Heart right ventricle (tissue), 16 donors: ENCODE measurements around the gene RNF115. TPM values are rescaled to one million over a fixed set of nuclear protein-coding genes. Genes with fewer than 3 reads are reported as not detected.

Experiments
- ATAC-seq, 8 donors: fragments of 200-7000 bp; cut with Tn5 transposase; one replicate each; pipeline ENCODE4 v1.9.1; 2020; ENCODE audit warnings: mild to moderate bottlenecking in 8 of 8, moderate library complexity in 8 of 8, moderate number of reproducible peaks in 1 of 8
- DNase-seq, 2 donors: peaks; one replicate each; pipeline ENCODE4 v3.0.0-alpha.2; 2020
- H3K27ac ChIP-seq, 10 donors: fragments of 200-600 bp; sonication (generic) in 2 of 10; one replicate each; pipeline versions ENCODE4 v1.5.0 to v1.8.0; 2020 to 2022; ENCODE audit warnings: mild to moderate bottlenecking in 3 of 10
- H3K27me3 ChIP-seq, 7 donors: fragments of 200-600 bp; one replicate each; pipeline ENCODE4 v1.8.0; 2021 to 2022; ENCODE audit warnings: mild to moderate bottlenecking in 2 of 7
- H3K36me3 ChIP-seq, 9 donors: fragments of 200-600 bp; sonication (generic) in 1 of 9; one replicate each; pipeline versions ENCODE4 v1.5.0 to v1.8.0; 2020 to 2022; ENCODE audit warnings: mild to moderate bottlenecking in 2 of 9
- H3K4me1 ChIP-seq, 9 donors: fragments of 200-600 bp; sonication (generic) in 1 of 9; one replicate each; pipeline versions ENCODE4 v1.5.0 to v1.8.0; 2020 to 2022; ENCODE audit warnings: mild to moderate bottlenecking in 4 of 9
- H3K4me3 ChIP-seq, 10 donors: fragments of 200-600 bp; sonication (generic) in 2 of 10; one replicate each; pipeline versions ENCODE4 v1.5.0 to v1.8.0; 2020 to 2022; ENCODE audit warnings: mild to moderate bottlenecking in 7 of 10, moderate library complexity in 2 of 10
- H3K9me3 ChIP-seq, 11 donors: fragments of 200-600 bp in 10 of 11; sonication (generic) in 2 of 11; one replicate each; pipeline versions ENCODE4 v1.5.0 to v1.8.0; 2013 to 2022; ENCODE audit warnings: mild to moderate bottlenecking in 2 of 11, control low read depth in 1 of 11, moderate library complexity in 1 of 11
- WGBS, 2 donors: extraction: QIAGEN DNeasy Blood & Tissue Kit; methylation state at CpG; one replicate each; pipeline ENCODE4 v1.1.7; 2013; ENCODE audit warnings: inconsistent platforms in 1 of 2; 5-methylcytosine and 5-hydroxymethylcytosine counted together
- intact Hi-C, 10 donors: fragments of 100-400 bp; cut with DNase I; formaldehyde crosslinking; loops; one replicate each; pipeline versions ENCODE4 v1.11.1 to v1.14.2; 2022
- polyA plus RNA-seq, 2 donors: library from polyadenylated mRNA; stranded (reverse); fragments of 200-250 nt; gene quantifications; one replicate each; pipeline ENCODE4 v1.2.3, GENCODE V29; 2013
- total RNA-seq, 10 donors: library from RNA; stranded (reverse); fragmentation: NEBNext Ultra II Directional in 3 of 10; extraction: Animal tissue kit (Norgen Biotek cat#: 25700) in 3 of 10; gene quantifications; one replicate each; pipeline versions ENCODE4 v1.2.1 to v1.2.4, GENCODE V29; 2021 to 2023
- TF ChIP-seq, protein P1 (sequence below), 9 donors: fragments of 200-600 bp; sonication (generic) in 2 of 9; IDR thresholded peaks; one replicate each; pipeline versions ENCODE4 v1.5.0 to v1.8.0; 2021 to 2022; ENCODE audit warnings: antibody characterized with exemption in 9 of 9, mild to moderate bottlenecking in 5 of 9, moderate library complexity in 1 of 9
- donor health status: Arrhythmogenic right ventricular cardiomyopathy.
- donor health status: ischemic (EF 13 %, LVEDD 7.1; RV severe dilation, severe dysfunction).
- donor health status: healthy with polysubstance abuse.
- donor health status: DM: no; HTN: yes; CAD: no.
- donor health status: DM: no; HTN: no; CAD: no.
- donor health status: ischemic (EF 25% LVEDD 6.9; RV normal size, moderate dysfunction).
- donor health status: ischemic (EF 25% LVEDD 5.7; RV mildly dilated, moderate dysfunction).
- donor health status: healthy.
- donor health status: DM: yes; HTN: yes; CAD: no.
- donor health status: Ischemic cardiomyopathy.
- donor health status: ischemic (EF 35%, LVEDD 5.7; RV mildly dilated, moderate dysfunction).
- donor health status: nonischemic (EF 11% LVEDD 7.7; RV severe dilation, severe dysfunction).
- donor health status: DM: yes; HTN: yes; CAD: no.
- donor health status: PGD.
- donor health status: ischemic (EF 29% LVEDD 5.4; RV normal size, mild dysfunction).
- donor health status: nonischemic (EF 23%, LVEDD 6.1; RV moderate dilation, normal function).

RNF115 gene
- total and polyA plus RNA-seq, 12 donors: 12.8 to 99.0 (median 48.9) TPM

DNA sequence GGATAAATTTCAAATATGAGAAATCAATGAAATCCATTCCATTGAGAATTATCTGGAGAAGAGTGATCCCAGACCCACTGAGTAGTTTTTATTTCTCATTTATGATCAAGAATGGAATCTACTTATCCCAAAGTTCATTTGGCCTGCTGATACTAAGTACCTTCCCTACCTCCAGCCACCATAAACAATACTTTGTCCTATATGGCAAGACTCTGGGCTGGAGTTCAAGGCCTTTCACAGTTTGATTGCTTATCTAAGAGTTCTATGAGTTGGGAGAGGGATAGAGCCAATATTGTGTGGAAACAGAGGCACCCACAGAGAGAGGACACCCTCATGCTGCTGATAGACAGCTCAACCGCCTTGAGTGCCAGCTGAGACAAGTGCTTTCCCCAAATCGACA, 121.8 kb downstream of the RNF115 start:
- Histone ChIP-seq H3K36me3 (no peaks in the 10 kb centered on the region), H3K4me3 (no peak overlapping the region), H3K4me1 (no peaks in the 10 kb centered on the region), H3K27me3 (no peaks in the 10 kb centered on the region), H3K27ac (no peak overlapping the region), H3K9me3 (no peaks in the 10 kb centered on the region)
- no peak for ATAC-seq
- TF ChIP-seq, protein P1, sequence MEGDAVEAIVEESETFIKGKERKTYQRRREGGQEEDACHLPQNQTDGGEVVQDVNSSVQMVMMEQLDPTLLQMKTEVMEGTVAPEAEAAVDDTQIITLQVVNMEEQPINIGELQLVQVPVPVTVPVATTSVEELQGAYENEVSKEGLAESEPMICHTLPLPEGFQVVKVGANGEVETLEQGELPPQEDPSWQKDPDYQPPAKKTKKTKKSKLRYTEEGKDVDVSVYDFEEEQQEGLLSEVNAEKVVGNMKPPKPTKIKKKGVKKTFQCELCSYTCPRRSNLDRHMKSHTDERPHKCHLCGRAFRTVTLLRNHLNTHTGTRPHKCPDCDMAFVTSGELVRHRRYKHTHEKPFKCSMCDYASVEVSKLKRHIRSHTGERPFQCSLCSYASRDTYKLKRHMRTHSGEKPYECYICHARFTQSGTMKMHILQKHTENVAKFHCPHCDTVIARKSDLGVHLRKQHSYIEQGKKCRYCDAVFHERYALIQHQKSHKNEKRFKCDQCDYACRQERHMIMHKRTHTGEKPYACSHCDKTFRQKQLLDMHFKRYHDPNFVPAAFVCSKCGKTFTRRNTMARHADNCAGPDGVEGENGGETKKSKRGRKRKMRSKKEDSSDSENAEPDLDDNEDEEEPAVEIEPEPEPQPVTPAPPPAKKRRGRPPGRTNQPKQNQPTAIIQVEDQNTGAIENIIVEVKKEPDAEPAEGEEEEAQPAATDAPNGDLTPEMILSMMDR (IDR thresholded peaks at IDR 0.05): no peak
- WGBS, 2 donors: 72 to 76% methylated on average over 2 of the region's 2 CpGs
- intact Hi-C loops: no loop called here
- no peak for DNase-seq

DNA sequence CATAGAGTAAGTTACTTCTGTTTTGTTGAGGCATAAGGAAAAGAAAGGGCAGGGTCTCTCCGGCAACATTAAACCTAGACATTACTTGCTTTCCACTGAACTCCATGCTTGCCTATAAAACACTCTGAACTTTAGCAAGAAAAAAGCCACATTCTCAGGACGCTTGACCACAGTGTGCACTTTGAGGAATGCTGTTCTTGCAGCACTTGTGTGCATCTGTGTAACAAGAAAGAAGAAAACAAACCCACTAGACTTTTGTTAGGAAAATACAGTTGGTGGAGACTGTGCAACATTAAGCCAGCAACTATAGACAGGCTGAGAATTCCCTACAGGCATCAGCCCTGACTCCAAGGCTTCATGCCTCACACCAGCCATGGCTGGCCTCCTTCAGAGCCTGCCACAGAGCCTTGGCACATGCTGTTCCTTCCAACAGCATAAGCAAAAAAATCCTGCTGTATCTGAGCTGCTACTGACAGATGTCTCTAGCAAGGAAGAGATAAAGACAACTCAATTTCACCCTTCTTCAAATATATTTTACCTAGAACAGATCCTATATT, 122.5 kb downstream of the RNF115 start:
- H3K36me3 ChIP-seq: no peaks in the 10 kb centered on the region
- DNase-seq (no peak), ATAC-seq (no peak)
- intact Hi-C loops: no loop called here
- TF ChIP-seq, protein P1 (IDR thresholded peaks at IDR 0.05): no peak
- no peaks in the 10 kb centered on the region for H3K27me3 ChIP-seq
- no peaks in the 10 kb centered on the region for H3K9me3 ChIP-seq
- H3K27ac ChIP-seq: no peak overlapping the region
- no peaks in the 10 kb centered on the region for H3K4me1 ChIP-seq
- WGBS, 2 donors: 83 to 86% methylated on average over 2 of the region's 2 CpGs
- no peak overlapping the region for H3K4me3 ChIP-seq

DNA sequence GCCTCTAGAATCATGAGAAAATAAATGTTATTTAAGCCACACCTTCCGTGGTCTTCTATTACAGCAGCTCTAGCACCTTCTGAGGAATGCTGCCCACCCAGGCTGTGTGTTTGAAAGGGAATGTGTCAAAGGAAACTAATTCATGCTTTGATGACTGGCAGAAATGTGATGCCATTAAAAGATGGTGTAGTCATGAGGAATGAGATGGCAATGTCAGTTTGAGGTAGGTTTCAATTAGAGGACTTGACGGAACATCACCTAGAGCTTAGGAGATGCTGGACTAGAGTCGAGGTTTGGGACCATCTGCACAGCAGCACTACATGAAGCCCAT, 127.3 kb downstream of the RNF115 start:
- no peaks in the 10 kb centered on the region for H3K36me3 ChIP-seq
- no peak overlapping the region for H3K27ac ChIP-seq
- ATAC-seq: no peak
- H3K27me3 ChIP-seq: no peaks in the 10 kb centered on the region
- no peaks in the 10 kb centered on the region for H3K9me3 ChIP-seq
- no peak overlapping the region for H3K4me3 ChIP-seq
- intact Hi-C loops: no loop called here
- no peaks in the 10 kb centered on the region for H3K4me1 ChIP-seq
- DNase-seq: no peak
- 91 to 93% methylated on average over 3 of the region's 3 CpGs for WGBS, 2 donors
- TF ChIP-seq, protein P1 (IDR thresholded peaks at IDR 0.05): no peak

DNA sequence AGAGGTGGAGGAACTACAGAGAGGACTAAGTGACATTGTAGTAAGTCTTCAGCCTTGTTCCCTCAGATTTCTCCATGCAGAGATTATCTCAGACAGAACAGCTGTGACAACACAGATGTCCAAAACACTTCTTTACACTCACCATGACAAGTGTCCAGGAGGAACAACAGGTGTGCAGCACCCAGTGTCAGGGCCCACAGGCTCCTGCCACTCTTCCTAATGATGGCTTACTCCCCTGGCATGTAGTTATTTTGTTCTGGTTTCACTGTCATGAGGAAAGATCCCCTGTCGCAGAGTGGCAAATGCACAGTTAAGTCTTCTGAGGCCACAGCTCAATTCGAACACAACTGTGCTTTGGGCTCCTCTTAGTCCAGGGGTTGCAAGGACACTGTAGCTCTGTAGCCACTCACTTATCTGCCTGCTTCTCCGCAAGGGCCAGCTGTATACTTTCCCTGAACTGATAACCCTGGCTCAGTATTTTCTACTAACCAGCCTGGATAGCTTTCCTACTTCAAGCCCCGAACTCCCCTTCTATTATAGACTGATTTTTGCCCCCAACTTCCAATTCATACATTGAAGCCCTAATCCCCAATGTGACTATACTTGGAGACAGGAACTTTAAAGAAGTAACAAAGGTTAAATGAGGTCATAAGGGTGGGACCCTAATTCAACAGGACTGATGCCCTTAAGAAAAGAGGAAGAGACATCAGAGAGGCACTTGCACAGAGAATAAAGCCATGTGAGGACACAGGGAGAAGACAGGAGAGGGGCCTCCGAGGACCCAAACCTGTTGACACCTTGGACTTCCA, 127.9 kb downstream of the RNF115 start:
- TF ChIP-seq, protein P1 (IDR thresholded peaks at IDR 0.05): no peak
- 59 to 64% methylated on average over 5 of the region's 5 CpGs for WGBS, 2 donors
- H3K4me3 ChIP-seq: no peak overlapping the region
- no peak for DNase-seq
- H3K27ac ChIP-seq: no peak overlapping the region
- H3K4me1 ChIP-seq: peaks cover 0 to 5% (median 0%) of the 10 kb centered on the region in 9 donors
- H3K27me3 ChIP-seq: no peaks in the 10 kb centered on the region
- intact Hi-C loops: no loop called here
- no peaks in the 10 kb centered on the region for H3K36me3 ChIP-seq
- H3K9me3 ChIP-seq: no peaks in the 10 kb centered on the region
- no peak for ATAC-seq
